Mucosa of rectum (tissue), 2 donors: Measurements from ENCODE around the gene RDH8.
"Not testable (repeated sequence)": the region's sequence is repeated elsewhere in the genome, so short reads cannot be mapped to it uniquely, and the experiment has no call there.

Experiments used
- H3K27ac ChIP-seq, 2 donors: one replicate each; pipeline ENCODE4 v1.7.0; 2013; ENCODE audit warnings: inconsistent platforms in 2 of 2, low read depth in 2 of 2, low read length in 2 of 2
- H3K27me3 ChIP-seq, 2 donors: one replicate each; pipeline ENCODE4 v1.7.0; 2013; ENCODE audit warnings: low read length in 2 of 2; ENCODE audit not compliant: control insufficient read depth in 2 of 2, insufficient read depth in 2 of 2
- H3K36me3 ChIP-seq, 2 donors: one replicate each; pipeline ENCODE4 v1.7.0; 2013; ENCODE audit warnings: low read length in 2 of 2; ENCODE audit not compliant: control insufficient read depth in 2 of 2, insufficient read depth in 2 of 2
- H3K4me1 ChIP-seq, 2 donors: one replicate each; pipeline ENCODE4 v1.7.0; 2013; ENCODE audit warnings: low read length in 2 of 2, mild to moderate bottlenecking in 1 of 2; ENCODE audit not compliant: control insufficient read depth in 2 of 2, insufficient read depth in 2 of 2
- H3K4me3 ChIP-seq, 2 donors: one replicate each; pipeline ENCODE4 v1.7.0; 2013; ENCODE audit warnings: low read length in 2 of 2
- H3K9ac ChIP-seq, 2 donors: one replicate each; pipeline ENCODE4 v1.7.0; 2013; ENCODE audit warnings: low read length in 2 of 2, low read depth in 1 of 2, mild to moderate bottlenecking in 1 of 2
- H3K9me3 ChIP-seq, 2 donors: one replicate each; pipeline ENCODE4 v1.7.0; 2013; ENCODE audit warnings: low read length in 2 of 2; ENCODE audit not compliant: control insufficient read depth in 2 of 2
- donor health status: healthy.
- donor health status: Normal muscosa, but diverticular disease.

Gene RDH8

GRCh38 chr19:10013834-10014618 is 743 bp downstream of the RDH8 start:
- Histone ChIP-seq H3K4me3 (no peak overlapping the region), H3K36me3 (no peaks in the 10 kb centered on the region), H3K9me3 (no peaks in the 10 kb centered on the region), H3K4me1 (peaks cover 3 to 6% of the 10 kb centered on the region in 2 donors), H3K9ac (no peak overlapping the region), H3K27ac (no peak overlapping the region), H3K27me3 (peaks cover 4 to 10% of the 10 kb centered on the region in 2 donors)

- peaks cover 0 to 6% of the 10 kb centered on the region in 2 donors for H3K4me1 ChIP-seq
- H3K9me3 ChIP-seq = no peaks in the 10 kb centered on the region
- H3K9ac ChIP-seq = no peak overlapping the region
- H3K36me3 ChIP-seq = no peaks in the 10 kb centered on the region
- no peak overlapping the region for H3K27ac ChIP-seq
- H3K27me3 ChIP-seq = peaks cover 0 to 2% of the 10 kb centered on the region in 2 donors
- H3K4me3 ChIP-seq = no peak overlapping the region
Observed at GRCh38 chr19:10018263-10018662, 5.0 kb downstream of the RDH8 start.

- peaks cover 0 to 6% of the 10 kb centered on the region in 2 donors for H3K4me1 ChIP-seq
- peaks cover 0 to 2% of the 10 kb centered on the region in 2 donors for H3K27me3 ChIP-seq
- no peak overlapping the region for H3K4me3 ChIP-seq
- no peak overlapping the region for H3K9ac ChIP-seq
- no peaks in the 10 kb centered on the region for H3K9me3 ChIP-seq
- no peak overlapping the region for H3K27ac ChIP-seq
- H3K36me3 ChIP-seq = no peaks in the 10 kb centered on the region
Observed at GRCh38 chr19:10018786-10019185, 5.5 kb downstream of the RDH8 start.

GRCh38 chr19:10019246-10019645 is 6.0 kb downstream of the RDH8 start:
- Histone ChIP-seq H3K4me1 (peaks cover 0 to 2% of the 10 kb centered on the region in 2 donors), H3K36me3 (no peaks in the 10 kb centered on the region), H3K27me3 (peaks cover 0 to 2% of the 10 kb centered on the region in 2 donors), H3K9ac (no peak overlapping the region), H3K4me3 (no peak overlapping the region), H3K9me3 (no peaks in the 10 kb centered on the region), H3K27ac (no peak overlapping the region)

- Histone ChIP-seq H3K9ac (no peak overlapping the region), H3K27me3 (peaks cover 0 to 2% of the 10 kb centered on the region in 2 donors), H3K27ac (no peak overlapping the region), H3K9me3 (no peaks in the 10 kb centered on the region), H3K4me1 (no peaks in the 10 kb centered on the region), H3K36me3 (no peaks in the 10 kb centered on the region), H3K4me3 (no peak overlapping the region)
Observed at GRCh38 chr19:10020851-10021250, 7.6 kb downstream of the RDH8 start.

GRCh38 chr19:10021446-10021845 is 8.2 kb downstream of the RDH8 start:
- H3K9ac ChIP-seq = no peak overlapping the region
- peaks cover 0 to 4% of the 10 kb centered on the region in 2 donors for H3K27me3 ChIP-seq
- no peaks in the 10 kb centered on the region for H3K4me1 ChIP-seq

GRCh38 chr19:10021863-10022262 is 8.6 kb downstream of the RDH8 start:
- no peak overlapping the region for H3K4me3 ChIP-seq

More at GRCh38 chr19:10021446-10021845, 8.2 kb downstream of the RDH8 start:
- H3K9me3 ChIP-seq = no peaks in the 10 kb centered on the region
- H3K36me3 ChIP-seq = no peaks in the 10 kb centered on the region
- H3K27ac ChIP-seq = no peak overlapping the region
- H3K4me3 ChIP-seq = no peak overlapping the region

GRCh38 chr19:10023096-10023495 is 9.8 kb downstream of the RDH8 start:
- H3K9ac ChIP-seq, H3K9me3 ChIP-seq, H3K4me3 ChIP-seq, H3K4me1 ChIP-seq, H3K27me3 ChIP-seq, H3K36me3 ChIP-seq, H3K27ac ChIP-seq: not testable (repeated sequence)

More at GRCh38 chr19:10021863-10022262, 8.6 kb downstream of the RDH8 start:
- Histone ChIP-seq H3K9ac (no peak overlapping the region), H3K27ac (no peak overlapping the region), H3K9me3 (no peaks in the 10 kb centered on the region), H3K27me3 (peaks cover 0 to 2% of the 10 kb centered on the region in 2 donors), H3K4me1 (no peaks in the 10 kb centered on the region), H3K36me3 (no peaks in the 10 kb centered on the region)

GRCh38 chr19:10026744-10027143 is 13.5 kb downstream of the RDH8 start:
- Histone ChIP-seq H3K4me1 (peaks cover 5 to 6% of the 10 kb centered on the region in 2 donors), H3K27ac (no peak overlapping the region), H3K9me3 (no peaks in the 10 kb centered on the region), H3K9ac (no peak overlapping the region), H3K4me3 (no peak overlapping the region), H3K27me3 (peaks cover 0 to 2% of the 10 kb centered on the region in 2 donors), H3K36me3 (no peaks in the 10 kb centered on the region)

- no peak overlapping the region for H3K27ac ChIP-seq
- peak overlapping the region in 1 of 2 donors; percentile 41 for H3K9ac ChIP-seq
- peaks cover 4 to 5% of the 10 kb centered on the region in 2 donors for H3K27me3 ChIP-seq
- no peak overlapping the region for H3K4me3 ChIP-seq
- peaks cover 5 to 6% of the 10 kb centered on the region in 2 donors for H3K4me1 ChIP-seq
- no peaks in the 10 kb centered on the region for H3K36me3 ChIP-seq
- H3K9me3 ChIP-seq = no peaks in the 10 kb centered on the region
Observed at GRCh38 chr19:10027158-10027997, 14.1 kb downstream of the RDH8 start.
